NCI-H1694 (cell line): ENCODE data around the gene MTG1.
"Not testable (repeated sequence)": the region's sequence is repeated elsewhere in the genome, so short reads cannot be mapped to it uniquely, and the experiment has no call there.

Experiments
- DNase-seq: peaks from one replicate; lab custom pipeline; 2025; lab: John Stamatoyannopoulos, UW

MTG1 gene

DNA sequence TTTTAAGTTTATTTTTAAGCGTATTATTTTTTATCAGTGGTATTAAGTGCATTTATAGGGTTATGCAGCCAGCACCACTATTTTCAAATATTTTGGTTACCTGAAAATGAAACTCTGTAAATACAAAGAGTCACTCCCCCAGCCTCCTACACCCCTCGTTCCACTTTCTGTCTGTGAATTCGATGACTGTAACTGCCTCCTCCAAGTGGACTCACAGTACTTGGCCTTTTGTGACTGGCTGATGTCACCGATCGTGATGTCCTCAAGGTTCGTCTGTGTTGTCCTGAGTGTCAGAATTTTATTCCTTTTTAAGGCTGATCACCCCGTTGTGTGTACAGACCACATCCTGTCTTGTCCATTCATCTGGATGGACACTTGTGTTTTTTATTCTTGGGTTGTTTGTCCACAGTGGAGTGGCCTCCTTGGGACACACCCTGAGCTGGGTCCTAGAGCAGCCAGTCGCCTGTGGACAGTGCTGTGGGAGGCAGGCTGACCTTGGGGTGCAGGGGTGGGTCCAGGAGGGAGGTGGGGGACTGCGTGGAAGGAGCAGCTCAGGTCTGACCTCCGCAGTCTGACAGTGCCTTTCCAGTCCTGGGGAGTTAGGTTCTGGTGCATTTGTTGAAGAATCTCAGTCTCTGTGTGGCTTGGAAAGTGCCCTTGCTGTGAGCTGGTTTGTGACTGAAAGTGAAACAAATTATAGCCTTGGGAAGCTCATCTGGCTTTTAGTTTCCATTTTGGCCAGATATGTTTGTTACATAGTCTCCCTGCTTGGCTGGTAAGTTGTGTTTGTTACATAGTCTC is 6.9 kb downstream of the MTG1 start:
- DNase-seq = no peak

DNA sequence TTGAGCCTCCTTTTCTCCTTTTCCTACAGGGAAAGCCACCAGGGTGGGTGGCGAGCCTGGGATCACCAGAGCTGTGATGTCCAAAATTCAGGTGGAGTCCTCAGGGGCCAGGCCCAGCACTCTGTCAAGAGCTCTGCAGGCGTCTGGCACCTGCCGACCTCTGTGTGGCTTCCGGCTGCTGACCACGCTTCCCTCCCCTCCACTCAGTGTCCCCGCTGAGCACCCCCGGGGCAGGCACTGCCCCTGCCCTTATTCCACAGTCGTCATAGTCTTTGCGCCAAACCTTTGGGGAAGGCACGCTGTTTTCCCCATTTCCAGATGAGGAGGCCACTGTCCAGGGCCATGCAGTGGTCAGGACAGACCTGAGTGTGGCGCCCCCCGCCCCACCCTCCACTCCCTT is 7.5 kb downstream of the MTG1 start:
- no peak for DNase-seq

DNA sequence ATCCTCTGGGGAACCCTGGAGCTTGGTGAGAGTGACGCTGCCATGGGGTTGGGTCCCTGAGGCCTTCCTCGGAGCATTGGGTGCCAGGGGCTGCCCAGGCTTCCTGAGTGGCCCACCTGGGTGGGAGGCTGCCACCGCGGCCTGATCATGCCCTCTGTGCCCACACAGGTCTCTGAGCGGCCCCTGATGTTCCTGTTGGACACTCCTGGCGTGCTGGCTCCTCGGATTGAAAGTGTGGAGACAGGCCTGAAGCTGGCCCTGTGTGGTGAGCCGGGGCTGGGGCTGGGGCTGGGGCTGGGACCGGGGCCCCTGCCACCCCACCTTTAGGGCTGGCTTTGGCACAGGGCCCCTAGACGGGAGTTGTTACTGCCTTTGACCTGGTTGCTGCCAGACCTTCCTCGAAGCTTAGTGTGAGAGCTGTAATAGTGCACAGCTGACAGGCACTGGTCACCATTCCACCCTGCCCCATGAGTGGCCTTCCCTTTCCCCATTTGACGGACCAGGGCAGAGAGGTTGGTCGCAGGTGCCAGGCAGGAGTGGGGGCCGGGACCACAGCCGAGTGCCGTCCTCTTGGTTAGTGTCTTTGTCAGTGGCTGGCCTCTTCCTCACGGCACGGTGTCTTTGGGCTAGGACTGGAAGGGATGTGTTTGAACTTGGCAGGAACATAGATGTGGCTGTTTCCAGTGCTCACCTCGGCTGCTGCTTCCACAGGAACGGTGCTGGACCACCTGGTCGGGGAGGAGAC is 8.2 kb downstream of the MTG1 start:
- DNase-seq = no peak

DNA sequence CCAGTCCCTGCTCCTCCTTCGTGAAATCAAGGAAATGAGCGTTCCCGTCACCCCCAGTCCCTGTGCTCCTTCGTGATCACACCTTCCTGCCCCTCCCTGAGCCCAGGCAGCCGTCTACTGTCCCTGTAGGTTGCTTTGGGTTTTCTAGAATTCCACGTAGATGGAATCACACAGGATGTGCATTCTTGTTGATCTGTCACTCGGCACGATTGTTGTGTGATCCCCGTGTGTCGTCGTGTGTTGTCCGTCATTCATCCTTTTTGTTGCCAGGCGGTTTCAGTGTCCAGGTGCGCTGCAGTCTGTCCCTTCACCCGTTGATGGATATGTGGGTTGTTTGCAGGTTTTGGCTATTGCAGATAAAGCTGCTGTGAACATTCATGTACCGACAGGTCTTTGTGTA is 9.4 kb downstream of the MTG1 start:
- DNase-seq = no peak

DNA sequence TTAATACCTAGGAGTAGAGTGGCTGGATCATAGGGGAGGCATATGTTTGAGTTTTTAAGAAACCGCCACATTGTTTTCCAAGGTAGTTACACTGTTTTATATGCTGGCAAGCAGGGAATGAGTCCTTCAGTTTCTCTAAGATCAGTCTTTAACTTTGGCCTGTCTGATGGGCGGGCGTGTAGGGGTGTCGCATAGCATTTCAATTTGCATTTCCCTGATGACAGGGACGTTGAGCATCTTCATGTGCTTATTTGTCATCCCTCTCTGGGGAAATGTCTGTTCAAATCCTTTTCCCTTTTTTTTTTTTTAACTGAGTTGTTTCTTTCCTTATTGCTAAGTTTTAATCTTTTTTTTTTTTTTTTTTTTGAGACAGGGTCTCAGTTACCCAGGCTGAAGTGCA is 9.8 kb downstream of the MTG1 start:
- no peak for DNase-seq

DNA sequence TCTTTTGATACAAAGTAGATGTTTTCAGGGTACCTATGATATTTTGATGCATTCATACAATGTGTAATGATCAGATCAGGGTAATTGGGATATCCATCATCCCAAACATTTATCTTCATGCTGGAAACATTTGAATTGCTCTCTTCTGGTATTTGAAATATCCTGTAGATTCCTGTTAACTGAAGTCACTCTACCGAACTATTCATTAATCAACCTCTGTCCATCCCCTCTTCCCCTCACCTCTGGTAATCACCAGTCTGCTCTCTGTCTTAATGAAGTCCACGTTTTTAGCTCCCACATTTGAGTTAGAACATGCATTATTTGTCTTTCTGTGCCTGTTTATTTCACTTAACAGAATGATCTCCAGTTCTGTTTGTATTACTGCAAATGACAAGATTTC is 11.3 kb downstream of the MTG1 start:
- DNase-seq = no peak

DNA sequence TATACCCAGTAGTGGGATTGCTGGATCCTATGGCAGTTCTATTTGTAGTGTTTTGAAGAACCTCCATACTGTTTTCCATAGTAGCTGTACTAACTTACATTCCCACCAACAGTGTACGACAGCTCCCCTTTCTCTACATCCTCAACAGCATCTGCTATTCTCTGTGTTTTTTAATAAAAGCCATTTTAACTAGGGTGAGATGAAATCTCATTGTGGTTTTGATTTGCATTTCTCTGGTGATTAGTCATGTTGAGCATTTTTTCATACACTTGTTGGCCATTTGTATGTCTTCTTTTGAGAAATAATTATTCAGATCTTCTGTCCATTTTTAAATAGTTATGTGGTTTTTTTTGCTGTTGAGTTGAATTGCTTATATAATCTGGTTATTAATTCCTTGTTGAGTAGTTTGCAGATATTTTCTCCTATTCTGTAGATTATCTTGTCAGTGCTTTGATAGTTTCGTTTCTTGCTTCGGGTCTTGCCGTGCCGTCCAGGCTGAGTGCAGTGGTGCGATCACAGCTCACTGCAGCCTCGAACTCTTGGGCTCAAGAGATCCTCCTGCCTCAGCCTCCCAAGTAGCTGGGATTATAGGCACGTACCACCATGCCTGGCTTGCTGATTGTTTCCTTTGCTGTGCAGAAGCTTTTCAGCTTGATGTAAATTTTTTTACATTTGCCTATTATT is 12.0 kb downstream of the MTG1 start:
- DNase-seq = no peak

DNA sequence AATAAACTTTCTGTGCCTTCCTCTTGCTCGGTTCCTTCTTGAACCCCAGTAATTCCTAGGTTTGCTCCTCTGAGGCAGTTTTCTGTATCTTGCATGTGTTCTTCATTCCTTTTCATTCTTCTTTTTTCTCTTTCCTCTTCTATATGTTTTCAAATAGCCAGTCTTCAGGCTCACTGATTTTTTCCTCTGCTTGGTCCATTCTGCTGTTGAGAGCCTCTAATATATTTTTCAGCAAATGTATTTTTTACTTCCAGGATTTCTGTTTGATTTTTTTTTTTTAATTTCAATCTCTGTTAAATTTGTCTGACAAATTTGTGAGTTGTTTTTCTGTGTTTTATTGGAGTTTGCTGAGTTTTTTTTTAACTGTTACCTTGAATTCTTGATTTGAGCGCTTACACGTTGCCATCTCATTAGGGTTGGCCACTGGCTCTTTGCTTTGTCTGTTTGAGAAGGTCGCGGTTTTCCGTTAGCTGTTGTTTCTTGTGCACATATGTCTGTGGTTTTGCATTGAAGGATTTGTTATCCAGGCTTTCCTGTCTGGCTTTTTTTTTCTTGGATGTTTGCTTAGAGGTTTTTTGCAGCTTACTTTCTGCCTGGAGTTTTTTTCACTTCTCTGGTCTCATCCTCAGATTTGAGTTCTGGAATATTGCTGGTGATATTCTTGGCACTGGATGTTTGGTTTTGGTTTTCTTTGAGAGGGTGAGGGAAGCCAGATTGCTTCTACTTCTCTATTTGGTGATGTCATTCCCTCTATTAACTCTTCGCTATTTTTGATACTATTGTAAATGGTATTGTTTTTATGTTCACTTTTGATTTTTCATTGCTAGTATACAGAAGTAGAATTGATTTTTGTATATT is 17.8 kb downstream of the MTG1 start:
- no peak for DNase-seq

DNA sequence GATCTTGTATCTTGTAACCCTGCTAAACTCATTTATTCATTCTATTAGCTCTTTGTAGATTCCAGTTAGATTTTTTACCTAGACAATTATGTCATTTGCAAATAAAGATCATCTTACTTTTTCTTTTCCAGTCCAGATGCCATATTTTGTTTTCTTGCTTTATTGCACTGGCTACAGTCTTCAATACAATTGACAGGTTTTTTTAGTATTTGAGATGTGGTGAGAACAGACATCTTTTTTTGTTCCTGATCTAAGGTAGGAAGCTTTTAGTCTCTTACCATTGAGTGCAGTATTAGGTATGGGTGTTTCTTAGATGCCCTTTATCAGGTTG is 18.4 kb downstream of the MTG1 start:
- DNase-seq = no peak

DNA sequence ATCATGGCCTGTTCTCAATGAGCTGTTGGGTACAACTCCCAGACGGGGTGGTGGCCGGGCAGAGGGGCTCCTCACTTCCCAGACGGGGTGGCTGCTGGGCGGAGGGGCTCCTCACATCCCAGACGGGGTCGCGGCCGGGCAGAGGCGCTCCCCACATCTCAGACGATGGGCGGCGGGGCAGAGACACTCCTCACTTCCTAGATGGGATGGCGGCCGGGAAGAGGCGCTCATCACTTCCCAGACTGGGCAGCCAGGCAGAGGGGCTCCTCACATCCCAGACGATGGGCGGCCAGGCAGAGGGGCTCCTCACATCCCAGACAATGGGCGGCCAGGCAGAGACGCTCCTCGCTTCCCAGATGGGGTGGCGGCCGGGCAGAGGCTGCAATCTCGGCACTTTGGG is 20.4 kb downstream of the MTG1 start:
- DNase-seq = not testable (repeated sequence)

DNA sequence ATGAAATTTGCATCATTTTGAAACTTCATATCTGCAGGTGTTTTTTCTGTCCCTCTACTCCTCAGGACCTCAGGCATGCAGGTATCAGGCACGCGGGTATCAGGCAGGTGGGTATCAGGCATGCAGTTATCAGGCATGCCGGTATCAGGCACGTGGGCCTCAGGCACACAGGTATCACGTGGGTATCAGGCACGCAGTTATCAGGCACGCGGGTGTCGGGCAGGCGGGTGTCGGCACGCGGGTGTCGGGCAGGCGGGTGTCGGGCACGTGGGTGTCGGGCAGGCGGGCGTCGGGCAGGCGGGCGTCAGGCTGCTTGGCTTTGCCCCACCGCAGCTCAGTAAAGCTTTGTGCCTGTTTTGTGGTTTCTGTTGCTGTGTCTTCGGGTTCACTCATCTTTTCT is 21.8 kb downstream of the MTG1 start:
- no peak for DNase-seq

DNA sequence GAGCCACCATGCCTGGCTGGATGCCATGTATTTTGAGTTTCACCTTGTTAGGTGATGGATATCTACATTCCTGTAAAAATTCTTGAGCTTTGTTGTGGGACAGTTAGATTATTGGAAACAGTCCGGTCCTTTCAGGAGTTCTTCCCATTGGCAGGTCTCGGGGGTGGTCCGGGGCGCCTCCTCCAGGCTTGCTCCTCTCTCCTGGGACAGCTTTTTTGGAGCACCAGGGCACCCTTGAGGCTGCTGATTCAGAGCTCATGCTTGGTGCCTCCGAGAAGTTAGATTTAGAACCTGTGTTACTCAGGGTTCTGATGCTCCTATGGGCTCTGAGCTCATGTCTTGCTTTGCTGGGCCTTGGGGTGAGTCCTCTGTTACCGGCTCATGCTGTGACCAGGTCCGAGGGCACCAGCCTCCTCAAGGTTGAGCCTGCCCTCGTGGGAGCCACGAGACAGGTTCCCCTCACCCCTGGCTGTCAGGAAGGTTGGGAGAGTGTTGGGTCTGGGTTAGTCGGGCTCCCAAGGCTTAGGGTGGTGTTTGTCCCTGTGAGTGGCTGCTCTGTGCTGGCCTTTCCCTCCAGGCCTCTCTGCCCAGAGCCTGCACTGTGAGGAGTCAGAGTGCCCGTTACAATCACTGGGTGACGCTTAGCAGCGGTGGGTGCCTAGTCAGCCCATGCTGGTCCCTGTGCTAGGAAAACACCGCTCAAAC is 24.5 kb downstream of the MTG1 start:
- no peak for DNase-seq

DNA sequence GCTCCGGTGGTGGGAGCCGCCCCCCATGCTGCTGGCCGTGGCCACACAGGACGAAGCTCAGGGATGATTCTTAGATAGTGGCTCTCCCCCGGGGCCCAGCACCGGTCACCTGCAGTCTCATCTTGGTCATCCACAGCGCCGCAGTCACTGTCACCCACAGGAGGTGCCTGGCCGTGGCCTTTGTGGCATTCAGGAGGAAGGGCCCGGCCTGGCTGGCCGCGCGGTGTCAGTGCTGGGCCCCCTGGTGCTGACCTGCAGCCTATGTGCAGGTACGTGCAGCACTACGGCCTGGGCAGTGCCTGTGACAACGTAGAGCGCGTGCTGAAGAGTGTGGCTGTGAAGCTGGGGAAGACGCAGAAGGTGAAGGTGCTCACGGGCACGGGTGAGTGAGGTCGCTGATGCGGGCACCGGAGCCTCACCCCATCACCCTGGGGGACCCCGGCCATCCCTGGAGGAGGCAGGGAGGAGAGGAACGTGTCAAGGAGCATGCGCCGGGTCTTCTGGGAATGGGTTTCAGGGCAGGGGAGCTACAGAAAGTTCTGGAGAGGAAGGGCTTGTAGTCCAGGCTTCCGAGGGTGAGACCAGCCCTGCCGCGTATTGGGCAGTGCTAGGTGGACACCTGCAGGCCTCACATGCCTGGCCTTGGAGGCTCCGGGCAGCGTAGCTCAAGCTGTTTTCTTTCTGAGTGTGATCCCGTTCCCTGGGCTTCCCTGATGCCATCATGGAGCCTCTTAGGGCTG is 25.4 kb downstream of the MTG1 start:
- DNase-seq = no peak

DNA sequence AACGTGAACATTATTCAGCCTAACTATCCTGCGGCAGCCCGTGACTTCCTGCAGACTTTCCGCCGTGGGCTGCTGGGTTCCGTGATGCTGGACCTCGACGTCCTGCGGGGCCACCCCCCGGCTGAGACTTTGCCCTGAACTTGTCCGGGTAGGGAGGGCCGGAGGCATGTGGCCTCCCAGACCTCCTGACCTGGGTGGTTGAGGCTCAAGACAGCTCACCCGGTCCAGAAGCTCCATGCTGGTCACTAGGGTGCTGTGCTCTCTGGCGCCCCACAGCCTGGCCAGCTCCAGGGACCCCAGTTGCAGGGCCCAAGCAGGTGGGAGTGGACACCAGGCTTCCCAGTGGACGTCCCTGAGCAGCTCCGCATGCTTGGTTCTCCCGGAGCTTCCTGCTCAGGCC is 26.1 kb downstream of the MTG1 start:
- no peak for DNase-seq

DNA sequence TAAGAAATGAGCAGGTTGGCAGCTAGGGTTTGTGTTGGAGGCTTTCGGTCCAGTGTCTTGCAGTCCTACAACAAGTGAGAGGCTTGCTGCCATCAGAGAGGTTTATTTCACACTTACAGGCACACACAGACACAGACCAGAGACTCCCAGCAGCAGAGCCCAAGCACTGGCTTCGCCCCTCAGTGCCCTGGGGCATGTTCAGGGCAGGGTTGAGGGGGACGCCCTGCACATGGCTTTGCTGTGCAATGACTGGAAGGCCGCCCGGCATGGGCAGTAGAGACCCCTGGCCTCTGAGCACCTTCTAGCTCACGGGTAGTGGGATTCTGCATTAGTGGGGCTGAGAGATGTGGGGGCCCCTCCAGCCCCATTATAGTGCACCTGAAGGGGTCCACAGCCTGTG is 26.6 kb downstream of the MTG1 start:
- no peak for DNase-seq

DNA sequence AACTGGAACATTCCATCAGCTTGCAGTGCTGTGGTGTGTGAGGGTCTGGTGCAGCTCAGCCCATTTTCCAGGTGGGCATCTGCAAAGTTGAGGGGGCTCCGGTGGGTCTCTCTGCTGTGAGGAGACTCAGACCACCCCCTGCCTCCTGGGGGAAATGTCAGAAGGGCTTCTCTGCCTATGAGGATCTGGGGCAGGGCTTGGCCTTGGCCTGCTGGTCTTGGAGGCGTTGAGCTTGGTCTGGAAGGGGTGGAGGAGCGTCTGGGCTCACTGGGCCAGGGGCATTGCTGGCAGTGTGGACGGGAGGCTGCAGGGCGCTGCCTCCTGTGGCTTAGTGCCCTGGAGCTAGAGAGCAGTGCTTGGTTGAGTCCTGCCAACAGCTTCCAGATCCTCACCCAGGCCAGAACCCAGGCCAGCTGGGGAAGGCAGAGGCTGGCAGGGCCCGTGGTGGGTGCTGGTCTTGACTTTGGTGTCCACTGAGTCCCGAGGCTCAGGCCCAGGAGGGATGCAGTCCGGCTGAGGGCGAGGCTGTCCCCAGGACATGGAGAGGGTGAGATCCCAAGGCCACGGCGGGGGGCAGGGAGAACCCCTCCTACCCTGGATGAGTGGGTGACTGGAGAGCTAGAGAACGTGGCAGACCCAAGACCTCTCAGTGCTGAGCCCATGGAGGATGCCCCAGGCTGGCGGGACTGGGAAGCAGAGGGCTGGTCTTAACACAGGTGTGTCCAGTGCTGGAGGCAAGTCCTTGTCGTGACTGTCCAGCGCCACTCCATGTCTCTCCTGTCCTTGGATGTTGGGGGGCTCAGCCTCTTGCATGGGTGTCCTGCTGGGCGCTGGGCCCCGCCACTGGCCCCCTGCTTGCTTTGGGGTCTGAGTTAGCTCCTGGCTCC is 27.6 kb downstream of the MTG1 start:
- no peak for DNase-seq

DNA sequence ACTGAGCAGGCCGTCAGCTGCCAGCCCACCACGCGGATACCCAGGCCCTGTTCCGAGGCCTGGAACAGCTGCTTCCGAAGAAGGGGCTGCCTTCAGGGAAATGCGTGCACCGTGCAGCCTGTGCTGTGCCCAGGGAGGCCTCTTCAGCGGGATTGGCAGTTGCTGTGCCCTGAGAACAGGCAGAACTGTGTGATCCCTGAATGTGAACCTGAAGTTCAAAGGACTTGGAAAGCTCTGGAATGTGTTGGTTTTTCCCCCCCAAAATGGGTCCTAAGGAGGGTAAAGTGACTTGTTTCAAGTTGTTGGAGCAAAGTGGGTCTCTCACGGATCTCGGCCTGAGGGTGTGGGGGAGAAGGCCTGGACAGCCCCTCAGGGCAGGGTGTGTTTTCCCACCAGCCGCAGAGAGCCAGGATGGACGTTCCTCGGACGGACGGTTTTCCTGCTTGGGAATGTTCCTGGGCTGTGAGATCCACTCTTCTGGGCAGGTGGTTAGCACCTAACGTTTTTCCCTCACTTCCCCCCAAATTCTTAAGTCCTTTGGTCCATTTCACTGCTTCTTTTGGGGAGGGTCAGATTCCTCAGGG is 28.4 kb downstream of the MTG1 start:
- no peak for DNase-seq

DNA sequence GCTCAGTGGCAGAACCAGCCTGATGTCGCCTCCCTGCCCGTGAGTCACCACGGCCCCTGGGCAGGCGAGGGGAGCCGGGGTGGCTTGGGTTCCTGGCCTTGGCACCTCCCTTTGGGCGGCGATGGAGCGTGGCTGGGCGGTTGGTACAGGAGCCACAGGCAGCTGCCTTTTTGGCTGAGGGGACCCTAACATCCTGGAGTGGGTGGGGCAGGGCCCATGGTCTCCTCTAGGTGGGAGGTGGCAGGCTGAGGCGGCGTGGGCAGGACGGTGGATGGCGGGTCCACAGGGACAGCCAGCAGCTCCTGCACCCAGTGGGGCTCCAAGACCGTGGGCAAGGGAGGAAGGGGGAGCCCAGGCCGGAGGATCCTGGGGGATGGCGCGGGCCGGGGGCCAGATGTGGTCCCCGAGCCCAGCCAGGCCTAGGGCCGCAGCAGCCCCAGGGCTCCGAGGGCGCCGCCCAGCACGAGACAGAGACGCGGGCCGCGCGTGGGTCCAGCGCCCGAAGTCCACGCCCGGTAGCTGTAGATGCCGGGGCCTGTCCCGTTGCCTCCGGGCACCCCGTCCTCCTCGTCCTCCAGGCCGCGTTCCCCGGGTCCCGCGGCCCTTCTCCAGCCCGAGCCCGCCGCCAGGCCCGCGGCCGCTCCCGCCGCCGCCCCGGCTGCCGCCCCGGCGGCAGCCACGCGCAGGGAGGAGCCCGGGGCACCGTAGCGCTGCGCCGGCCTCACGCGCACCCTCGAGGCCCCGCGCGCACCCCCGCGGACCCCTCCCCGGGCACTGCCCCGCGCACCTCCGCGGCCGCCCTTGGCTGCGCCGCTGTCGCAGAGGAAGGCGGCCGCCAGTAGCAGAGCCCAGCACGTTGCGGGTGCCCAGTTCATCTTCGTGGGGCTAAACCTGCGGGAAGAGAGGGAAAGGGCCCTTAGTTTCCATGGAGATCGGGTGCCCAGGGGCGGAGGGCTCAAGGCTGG is 29.1 kb downstream of the MTG1 start:
- no peak for DNase-seq
